GM18858 (cell line): ENCODE results near the gene NCDN.
"Not testable (repeated sequence)": the region's sequence is repeated elsewhere in the genome, so short reads cannot be mapped to it uniquely, and the experiment has no call there.

Source experiments
- ATAC-seq: cut with Tn5 transposase; IDR thresholded peaks from one replicate; pipeline ENCODE4 v1.9.1; 2021; ENCODE audit not compliant: unreplicated experiment

Gene NCDN

GRCh38 chr1:35568975-35569395 is 11.4 kb downstream of the NCDN start:
- ATAC-seq, result no peak

- ATAC-seq, result no peak
Measured at GRCh38 chr1:35569936-35570335, 12.3 kb downstream of the NCDN start.

- ATAC-seq, result no peak
Measured at GRCh38 chr1:35570589-35571137, 13.1 kb downstream of the NCDN start.

- ATAC-seq, result no peak
Measured at GRCh38 chr1:35571263-35571662, 13.7 kb downstream of the NCDN start.

GRCh38 chr1:35572296-35572695 is 14.7 kb downstream of the NCDN start:
- ATAC-seq, result no peak

GRCh38 chr1:35573198-35574124 is 15.9 kb downstream of the NCDN start, which contains the start of gene TFAP2E:
TFAP2E (plus strand) TSS chr1:35573314; CDS start chr1:35573578, 264 bp downstream.
- no peak for ATAC-seq

- ATAC-seq, result no peak
Measured at GRCh38 chr1:35574125-35574654, 16.6 kb downstream of the NCDN start.

- ATAC-seq, result no peak
Measured at GRCh38 chr1:35574655-35575415, 17.2 kb downstream of the NCDN start.

GRCh38 chr1:35575416-35575958 is 17.9 kb downstream of the NCDN start:
- no peak for ATAC-seq

GRCh38 chr1:35576061-35576765 is 18.6 kb downstream of the NCDN start:
- ATAC-seq, result no peak

GRCh38 chr1:35576766-35577070 is 19.1 kb downstream of the NCDN start:
- not testable (repeated sequence) for ATAC-seq

GRCh38 chr1:35577071-35577998 is 19.7 kb downstream of the NCDN start:
- no peak for ATAC-seq

GRCh38 chr1:35580949-35581388 is 23.4 kb downstream of the NCDN start:
- ATAC-seq, result no peak

GRCh38 chr1:35581621-35582020 is 24.0 kb downstream of the NCDN start:
- ATAC-seq, result not testable (repeated sequence)

- no peak for ATAC-seq
Measured at GRCh38 chr1:35585281-35585680, 27.7 kb downstream of the NCDN start.

GRCh38 chr1:35585805-35586204 is 28.2 kb downstream of the NCDN start:
- ATAC-seq, result not testable (repeated sequence)

GRCh38 chr1:35586808-35587207 is 29.2 kb downstream of the NCDN start:
- ATAC-seq, result no peak

- no peak for ATAC-seq
Measured at GRCh38 chr1:35587736-35588135, 30.1 kb downstream of the NCDN start.

- no peak for ATAC-seq
Measured at GRCh38 chr1:35588197-35588910, 30.8 kb downstream of the NCDN start.
